Fibroblast of villous mesenchyme (primary cell): ENCODE data around the gene SLC39A8. TPM values are rescaled to one million over a fixed set of nuclear protein-coding genes. Genes with fewer than 3 reads are reported as not detected.
A peak's percentile ranks its signal among the peaks of the same experiment; 100 is the strongest.

Source experiments
- DNase-seq: peaks from one replicate; pipeline ENCODE4 v3.0.0-alpha.2; 2010; ENCODE audit warnings: low read depth
- H3K4me3 ChIP-seq: 2 replicates; pipeline ENCODE4 v1.5.1; 2011; ENCODE audit warnings: low read depth, mild to moderate bottlenecking, low read length
- CTCF ChIP-seq: IDR thresholded peaks from 2 replicates; pipeline ENCODE4 v1.5.1; 2012; ENCODE audit warnings: low read depth, mild to moderate bottlenecking, low read length; ENCODE audit not compliant: insufficient read depth
- total RNA-seq: library from RNA; depleted of rRNA; stranded (reverse); fragments of >200 nt; gene quantifications from 2 replicates; pipeline ENCODE4 v1.2.3, GENCODE V29; 2012

SLC39A8 gene
- total RNA-seq, 1 donor, result 38.4 TPM

GRCh38 chr4:102302762-102303161 lies 42.5 kb downstream of the SLC39A8 start:
- H3K4me3 ChIP-seq, result no peak overlapping the region
- no peak for TF ChIP-seq CTCF
- DNase-seq, result no peak

DNA sequence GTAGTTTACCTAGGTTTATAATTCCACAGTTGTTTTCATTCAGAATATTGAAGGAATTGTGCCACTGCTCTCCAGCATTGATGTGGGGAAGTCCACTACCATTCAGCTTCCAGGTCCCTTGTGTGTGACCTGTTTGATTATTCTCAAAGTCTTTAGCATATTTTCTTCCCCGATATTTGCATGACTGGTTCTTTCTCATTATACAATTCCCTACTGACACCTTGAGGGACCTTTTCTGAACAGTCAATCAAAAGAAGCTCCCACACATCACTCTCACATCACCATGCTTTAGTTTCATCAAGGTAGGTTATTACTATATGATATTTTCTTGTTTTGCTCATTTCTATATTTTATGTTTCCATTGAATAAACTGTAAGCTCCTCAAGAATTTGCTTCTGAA lies 44.1 kb downstream of the SLC39A8 start:
- no peak for TF ChIP-seq CTCF
- no peak for DNase-seq
- H3K4me3 ChIP-seq, result no peak overlapping the region

DNA sequence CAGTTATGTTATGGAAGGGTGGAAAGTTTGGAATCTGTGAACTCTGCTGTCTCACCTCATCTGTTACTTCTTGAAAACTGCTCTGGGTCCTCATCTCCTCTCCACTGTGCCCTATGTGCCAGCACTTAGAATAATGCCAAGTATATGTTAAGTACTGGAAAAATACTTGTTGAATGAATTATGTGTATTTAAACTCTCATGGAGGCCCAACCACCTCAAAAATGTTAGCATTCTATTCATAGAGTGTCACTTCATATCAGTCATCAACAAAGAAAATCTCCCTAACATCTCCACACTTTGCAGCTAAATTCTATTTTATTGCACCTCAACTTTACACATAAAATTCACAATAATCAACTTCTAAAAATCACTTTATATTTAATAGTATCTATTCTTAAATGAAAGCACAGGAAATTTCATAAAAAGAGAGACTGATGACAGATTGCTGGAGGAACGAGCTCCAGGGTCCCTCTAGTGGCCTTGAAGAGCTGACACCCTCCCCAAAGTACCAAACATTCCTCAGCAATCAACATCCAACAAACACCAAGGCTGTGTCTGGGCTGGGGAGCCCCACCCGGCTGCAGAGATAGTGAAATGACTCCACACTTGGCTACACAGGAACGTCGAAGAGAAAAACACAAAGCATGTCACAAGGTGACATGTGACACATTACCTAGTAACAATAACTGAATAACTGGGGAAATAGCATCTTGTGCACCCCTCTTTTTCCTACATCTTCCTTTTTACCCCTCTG lies 45.8 kb downstream of the SLC39A8 start:
- peak; percentile 87 for TF ChIP-seq CTCF
- no peak overlapping the region for H3K4me3 ChIP-seq
- peak; percentile 52 for DNase-seq

- DNase-seq, result no peak
- no peak for TF ChIP-seq CTCF
- H3K4me3 ChIP-seq, result no peak overlapping the region
Observed at GRCh38 chr4:102298716-102299115, 46.6 kb downstream of the SLC39A8 start.

GRCh38 chr4:102295153-102295862 lies 50.0 kb downstream of the SLC39A8 start:
- no peak overlapping the region for H3K4me3 ChIP-seq
- no peak for TF ChIP-seq CTCF
- no peak for DNase-seq

GRCh38 chr4:102288497-102288896 lies 56.8 kb downstream of the SLC39A8 start:
- no peak for DNase-seq
- TF ChIP-seq CTCF, result no peak
- H3K4me3 ChIP-seq, result no peak overlapping the region
